Measurements from ENCODE around the gene LDB3. TPM values are rescaled to one million over a fixed set of nuclear protein-coding genes. Genes with fewer than 3 reads are reported as not detected.

LDB3 gene
- total RNA-seq, 4 donors from 2014 or later: 2.2 to 32.5 (median 2.9) TPM

DNA sequence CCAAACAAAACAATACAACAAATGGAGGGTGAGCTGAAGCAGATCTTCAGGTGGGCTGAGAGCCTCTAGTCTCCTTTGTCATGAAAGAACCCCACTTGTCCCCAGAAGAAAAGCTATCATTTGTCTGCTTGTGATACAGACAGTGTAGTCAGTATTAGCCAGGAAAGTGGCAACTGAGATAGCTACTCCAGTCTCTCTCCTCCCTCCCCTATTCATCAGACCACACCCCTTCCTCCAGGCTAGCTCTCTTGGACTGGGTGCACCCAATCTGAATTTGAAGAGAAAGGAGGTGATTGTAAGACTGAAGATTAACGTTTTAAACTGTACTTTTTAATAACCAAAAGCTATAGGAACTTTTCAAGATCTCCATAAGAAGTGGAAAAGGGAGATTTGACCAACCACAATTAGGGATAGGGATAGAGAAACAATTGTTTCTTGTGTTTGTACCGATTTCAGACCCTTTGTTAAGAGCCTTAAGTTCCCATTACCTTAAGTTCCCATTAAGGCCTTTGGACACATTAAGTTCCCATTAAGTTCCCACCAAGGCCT, 102.2 kb downstream of the LDB3 start:
- no peak for DNase-seq
- intact Hi-C loops (cut with DNase I; ENCODE audit: low total_unique reads): no loop called here
- no peaks in the 10 kb centered on the region for H3K9me3 ChIP-seq
- no peaks in the 10 kb centered on the region for H3K27me3 ChIP-seq
- 50 to 88% methylated on average over 1 to 2 of the region's 2 CpGs for WGBS, 2 donors (ENCODE audit: low coverage in 1 of 2)
- TF ChIP-seq, protein P1, sequence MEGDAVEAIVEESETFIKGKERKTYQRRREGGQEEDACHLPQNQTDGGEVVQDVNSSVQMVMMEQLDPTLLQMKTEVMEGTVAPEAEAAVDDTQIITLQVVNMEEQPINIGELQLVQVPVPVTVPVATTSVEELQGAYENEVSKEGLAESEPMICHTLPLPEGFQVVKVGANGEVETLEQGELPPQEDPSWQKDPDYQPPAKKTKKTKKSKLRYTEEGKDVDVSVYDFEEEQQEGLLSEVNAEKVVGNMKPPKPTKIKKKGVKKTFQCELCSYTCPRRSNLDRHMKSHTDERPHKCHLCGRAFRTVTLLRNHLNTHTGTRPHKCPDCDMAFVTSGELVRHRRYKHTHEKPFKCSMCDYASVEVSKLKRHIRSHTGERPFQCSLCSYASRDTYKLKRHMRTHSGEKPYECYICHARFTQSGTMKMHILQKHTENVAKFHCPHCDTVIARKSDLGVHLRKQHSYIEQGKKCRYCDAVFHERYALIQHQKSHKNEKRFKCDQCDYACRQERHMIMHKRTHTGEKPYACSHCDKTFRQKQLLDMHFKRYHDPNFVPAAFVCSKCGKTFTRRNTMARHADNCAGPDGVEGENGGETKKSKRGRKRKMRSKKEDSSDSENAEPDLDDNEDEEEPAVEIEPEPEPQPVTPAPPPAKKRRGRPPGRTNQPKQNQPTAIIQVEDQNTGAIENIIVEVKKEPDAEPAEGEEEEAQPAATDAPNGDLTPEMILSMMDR (IDR thresholded peaks at IDR 0.05): no peak
- no peak for TF ChIP-seq POLR2AphosphoS5 (IDR thresholded peaks at IDR 0.05)
- TF ChIP-seq EP300 (IDR thresholded peaks at IDR 0.05; ENCODE audit: low read depth): no peak
- no peak for TF ChIP-seq POLR2A (IDR thresholded peaks at IDR 0.05)
- no peak overlapping the region for H3K27ac ChIP-seq
- no peaks in the 10 kb centered on the region for H3K36me3 ChIP-seq
- peaks cover 14 to 59% (median 42%) of the 10 kb centered on the region in 4 donors for H3K4me1 ChIP-seq
- H3K4me3 ChIP-seq: no peak overlapping the region
- in situ Hi-C loops (cut with MboI; ENCODE audit: low pct_ligation_motif_present in 1 of 4, low pct_unique_long_range_greater_than_20kb in 1 of 4, low sequenced_read_pairs in 3 of 4): no loop called here

DNA sequence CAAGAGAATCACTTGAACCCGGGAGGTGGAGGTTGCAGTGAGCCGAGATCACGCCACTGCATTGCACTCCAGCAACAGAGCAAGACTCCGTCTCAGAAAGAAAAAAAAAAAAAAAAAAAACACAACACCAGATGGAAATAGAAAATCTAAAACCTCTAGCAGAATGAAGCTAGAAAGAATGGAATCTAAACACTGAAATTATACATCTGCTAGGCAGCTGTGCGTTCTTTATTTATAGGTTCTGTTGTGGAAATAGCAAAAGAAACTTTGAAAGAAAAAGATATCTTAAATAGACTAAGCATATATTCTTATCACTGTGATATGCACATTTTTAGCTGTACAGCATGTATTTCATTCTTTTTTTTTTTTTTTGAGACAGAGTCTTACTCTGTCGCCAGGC, 105.2 kb downstream of the LDB3 start:
- Histone ChIP-seq H3K4me1 (peaks cover 10 to 48% (median 32%) of the 10 kb centered on the region in 4 donors), H3K4me3 (no peak overlapping the region), H3K27ac (no peak overlapping the region), H3K27me3 (no peaks in the 10 kb centered on the region), H3K36me3 (no peaks in the 10 kb centered on the region), H3K9me3 (no peaks in the 10 kb centered on the region)
- in situ Hi-C loops (cut with MboI; ENCODE audit: low pct_ligation_motif_present in 1 of 4, low pct_unique_long_range_greater_than_20kb in 1 of 4, low sequenced_read_pairs in 3 of 4) (no loop called here), intact Hi-C loops (cut with DNase I; ENCODE audit: low total_unique reads) (no loop called here)
- DNase-seq: no peak
- 69 to 94% methylated on average over 6 of the region's 6 CpGs for WGBS, 2 donors (ENCODE audit: low coverage in 1 of 2)
- TF ChIP-seq, protein P1 (IDR thresholded peaks at IDR 0.05): no peak
- TF ChIP-seq EP300 (IDR thresholded peaks at IDR 0.05; ENCODE audit: low read depth) (no peak), POLR2A (IDR thresholded peaks at IDR 0.05) (no peak), POLR2AphosphoS5 (IDR thresholded peaks at IDR 0.05) (no peak)

DNA sequence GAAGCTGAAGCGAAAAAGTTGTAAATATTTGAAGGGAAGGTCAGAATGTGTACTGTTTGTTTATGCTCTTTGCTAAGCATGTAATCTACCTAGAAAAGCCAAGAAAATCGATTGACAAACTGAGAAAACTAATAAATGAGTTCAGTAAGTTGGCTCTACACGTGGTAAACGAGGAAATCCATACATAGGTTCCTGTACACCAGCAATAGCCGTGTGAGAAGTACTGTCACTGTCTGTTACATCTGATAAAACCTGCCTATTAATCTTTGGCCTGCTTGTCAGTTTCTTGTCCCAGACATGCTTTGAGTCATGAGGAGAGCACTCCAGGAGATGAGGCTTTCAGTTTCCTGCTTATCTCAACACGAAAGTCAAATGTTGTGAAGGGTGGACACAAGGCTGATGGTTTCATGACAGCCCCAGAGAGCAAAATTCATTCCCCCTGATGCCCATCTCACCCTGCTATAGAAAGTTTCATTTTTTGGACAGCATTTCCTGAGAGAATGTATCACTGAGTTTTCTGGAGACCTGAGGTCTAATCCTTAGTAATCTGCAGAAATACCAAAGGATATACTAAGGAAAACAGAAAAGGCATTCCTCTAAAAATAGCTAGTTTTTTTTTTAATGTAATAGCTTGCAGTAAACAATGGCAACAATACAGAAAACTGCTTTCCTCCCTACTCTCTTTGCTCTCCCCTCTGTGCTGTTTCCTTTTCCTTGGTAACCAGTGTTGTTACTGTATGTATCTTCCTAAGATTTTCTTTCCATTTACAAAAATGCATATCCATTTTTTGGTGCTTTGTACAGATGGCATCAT, 107.0 kb downstream of the LDB3 start:
- no peaks in the 10 kb centered on the region for H3K36me3 ChIP-seq
- in situ Hi-C loops (cut with MboI; ENCODE audit: low pct_ligation_motif_present in 1 of 4, low pct_unique_long_range_greater_than_20kb in 1 of 4, low sequenced_read_pairs in 3 of 4): no loop called here
- peak overlapping the region; percentile 21 to 41 (median 32) for H3K27ac ChIP-seq
- H3K27me3 ChIP-seq: no peaks in the 10 kb centered on the region
- intact Hi-C loops (cut with DNase I; ENCODE audit: low total_unique reads): no loop called here
- H3K4me3 ChIP-seq: no peak overlapping the region
- WGBS, 2 donors (ENCODE audit: low coverage in 1 of 2): 33 to 36% methylated on average over 6 of the region's 6 CpGs
- DNase-seq: no peak
- no peaks in the 10 kb centered on the region for H3K9me3 ChIP-seq
- peaks cover 4 to 39% (median 24%) of the 10 kb centered on the region in 4 donors for H3K4me1 ChIP-seq
- no peak for TF ChIP-seq POLR2AphosphoS5 (IDR thresholded peaks at IDR 0.05)
- TF ChIP-seq EP300 (IDR thresholded peaks at IDR 0.05; ENCODE audit: low read depth): no peak
- TF ChIP-seq, protein P1 (IDR thresholded peaks at IDR 0.05): no peak
- no peak for TF ChIP-seq POLR2A (IDR thresholded peaks at IDR 0.05)

DNA sequence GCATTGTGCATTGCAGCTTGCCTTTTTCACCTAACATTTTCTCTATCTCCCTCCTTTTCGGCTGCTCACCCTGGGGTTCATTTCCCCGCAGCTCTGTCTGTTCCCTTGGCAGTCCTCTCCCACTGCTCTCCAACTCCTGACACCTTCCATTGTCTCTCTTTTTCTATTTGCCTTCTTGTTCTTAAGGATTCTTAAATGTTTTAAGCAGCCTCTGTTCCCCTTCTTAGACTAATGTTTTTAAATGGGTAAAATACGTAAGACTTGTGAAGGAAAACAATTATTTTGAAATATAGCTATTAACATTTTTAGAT, 107.5 kb downstream of the LDB3 start:
- Histone ChIP-seq H3K27ac (peak overlapping the region; percentile 21 to 41 (median 32)), H3K27me3 (no peaks in the 10 kb centered on the region), H3K36me3 (no peaks in the 10 kb centered on the region), H3K4me3 (no peak overlapping the region), H3K9me3 (no peaks in the 10 kb centered on the region), H3K4me1 (peaks cover 3 to 36% (median 21%) of the 10 kb centered on the region in 4 donors)
- in situ Hi-C loops (cut with MboI; ENCODE audit: low pct_ligation_motif_present in 1 of 4, low pct_unique_long_range_greater_than_20kb in 1 of 4, low sequenced_read_pairs in 3 of 4): no loop called here
- TF ChIP-seq, protein P1 (IDR thresholded peaks at IDR 0.05): no peak
- TF ChIP-seq EP300 (IDR thresholded peaks at IDR 0.05; ENCODE audit: low read depth) (no peak), POLR2A (IDR thresholded peaks at IDR 0.05) (no peak), POLR2AphosphoS5 (IDR thresholded peaks at IDR 0.05) (no peak)
- no peak for DNase-seq
- intact Hi-C loops (cut with DNase I; ENCODE audit: low total_unique reads): no loop called here
- WGBS, 2 donors (ENCODE audit: low coverage in 1 of 2): 71 to 73% methylated on average over 3 of the region's 3 CpGs
